HEK293 (cell line): Measurements from ENCODE around the gene AGO3.

Experiments used
- CTCF ChIA-PET: fragments of 350-600 bp; formaldehyde crosslinking; extraction: SDS; loops from one replicate; lab custom pipeline; 2021; ENCODE audit warnings: antibody characterized with exemption; lab: Yijun Ruan, JAX
- POLR2A ChIA-PET: fragments of 300-600 bp; formaldehyde crosslinking; extraction: SDS; loops from one replicate; lab custom pipeline; 2020; ENCODE audit warnings: antibody characterized with exemption, inconsistent platforms; lab: Yijun Ruan, JAX
- H3K27ac ChIP-seq: fragments of 200-500 bp; sonication (Bioruptor generic); 2 replicates; pipeline ENCODE4 v1.5.1; 2014; ENCODE audit warnings: low read depth, low read length, control low read depth, inconsistent platforms; ENCODE audit errors: extremely low read depth
- H3K36me3 ChIP-seq, 2 experiments: fragments of 200-500 bp in 1 of 2; sonication (Bioruptor generic) in 1 of 2; 1 replicate in 1 of 2; 2 replicates in 1 of 2; pipeline ENCODE4 v1.5.1; 2014 to 2017; ENCODE audit warnings: inconsistent platforms in 2 of 2, low read length in 2 of 2; ENCODE audit not compliant: control insufficient read depth in 2 of 2, insufficient read depth in 1 of 2
- H3K4me1 ChIP-seq: fragments of 200-500 bp; sonication (Bioruptor generic); 2 replicates; pipeline ENCODE4 v1.5.1; 2014; ENCODE audit warnings: mild to moderate bottlenecking, low read length, inconsistent platforms; ENCODE audit not compliant: control insufficient read depth, insufficient read depth
- H3K4me3 ChIP-seq: 2 replicates; pipeline ENCODE4 v1.5.1; 2011; ENCODE audit warnings: low read depth, mild to moderate bottlenecking, control low read depth, low read length, moderate library complexity
- H3K9me3 ChIP-seq: fragments of 200-500 bp; sonication (Bioruptor generic); 2 replicates; pipeline ENCODE4 v1.5.1; 2014; ENCODE audit warnings: low read depth, low read length, inconsistent platforms; ENCODE audit not compliant: control insufficient read depth, insufficient read depth
- BCL11A ChIP-seq: fragments of 450-650 bp; formaldehyde crosslinking; IDR thresholded peaks from 2 replicates; pipeline ENCODE4 v1.5.1; 2016; ENCODE audit warnings: low read depth, missing biosample characterization, missing genetic modification characterization
- EGR2 ChIP-seq: fragments of 450-650 bp; formaldehyde crosslinking; IDR thresholded peaks from 2 replicates; pipeline ENCODE4 v1.5.1; 2016; ENCODE audit warnings: low read depth, missing biosample characterization, missing genetic modification characterization
- GFI1B ChIP-seq: fragments of 450-650 bp; formaldehyde crosslinking; IDR thresholded peaks from 2 replicates; pipeline ENCODE4 v1.5.1; 2016; ENCODE audit warnings: missing biosample characterization, missing genetic modification characterization
- GLI2 ChIP-seq: fragments of 450-650 bp; formaldehyde crosslinking; IDR thresholded peaks from 2 replicates; pipeline ENCODE4; 2017; ENCODE audit warnings: missing biosample characterization, missing genetic modification characterization, low read depth, borderline replicate concordance
- IKZF3 ChIP-seq: fragments of 450-650 bp; IDR thresholded peaks from 2 replicates; pipeline ENCODE4 v1.5.0; 2018; ENCODE audit warnings: missing biosample characterization, mild to moderate bottlenecking, missing genetic modification characterization, moderate library complexity
- KLF9 ChIP-seq: fragments of 450-650 bp; formaldehyde crosslinking; IDR thresholded peaks from 2 replicates; pipeline ENCODE4 v1.5.1; 2016; ENCODE audit warnings: missing biosample characterization, missing genetic modification characterization, low read depth
- MZF1 ChIP-seq: fragments of 450-650 bp; formaldehyde crosslinking; IDR thresholded peaks from 2 replicates; pipeline ENCODE4 v1.5.1; 2017; ENCODE audit warnings: missing biosample characterization, missing genetic modification characterization, borderline replicate concordance
- SCRT2 ChIP-seq: fragments of 450-650 bp; formaldehyde crosslinking; IDR thresholded peaks from 2 replicates; pipeline ENCODE4 v1.5.1; 2016; ENCODE audit warnings: missing biosample characterization, missing genetic modification characterization
- SP7 ChIP-seq: fragments of 450-650 bp; formaldehyde crosslinking; IDR thresholded peaks from 2 replicates; pipeline ENCODE4 v1.5.1; 2016; ENCODE audit warnings: missing biosample characterization, missing genetic modification characterization
- ZBTB21 ChIP-seq: fragments of 450-650 bp; formaldehyde crosslinking; IDR thresholded peaks from 2 replicates; pipeline ENCODE4 v1.5.1; 2017; ENCODE audit warnings: missing biosample characterization, missing genetic modification characterization
- ZEB2 ChIP-seq: fragments of 450-650 bp; formaldehyde crosslinking; IDR thresholded peaks from 2 replicates; pipeline ENCODE4 v1.5.1; 2016; ENCODE audit warnings: missing biosample characterization, missing genetic modification characterization
- ZFHX2 ChIP-seq: fragments of 450-650 bp; formaldehyde crosslinking; conservative IDR thresholded peaks from 2 replicates; pipeline ENCODE4 v1.5.1; 2016; ENCODE audit warnings: missing biosample characterization, missing genetic modification characterization
- ZFP69B ChIP-seq: fragments of 450-650 bp; formaldehyde crosslinking; IDR thresholded peaks from 2 replicates; pipeline ENCODE4 v1.5.1; 2016; ENCODE audit warnings: missing biosample characterization, missing genetic modification characterization
- ZNF10 ChIP-seq: fragments of 450-650 bp; formaldehyde crosslinking; IDR thresholded peaks from 2 replicates; pipeline ENCODE4 v1.5.1; 2017; ENCODE audit warnings: missing biosample characterization, missing genetic modification characterization
- ZNF133 ChIP-seq: fragments of 450-650 bp; formaldehyde crosslinking; IDR thresholded peaks from 2 replicates; pipeline ENCODE4 v1.5.1; 2016; ENCODE audit warnings: missing biosample characterization, missing genetic modification characterization
- ZNF211 ChIP-seq: fragments of 450-650 bp; formaldehyde crosslinking; IDR thresholded peaks from 2 replicates; pipeline ENCODE4 v1.5.1; 2016; ENCODE audit warnings: low read depth, missing biosample characterization, missing genetic modification characterization
- ZNF292 ChIP-seq: fragments of 450-650 bp; formaldehyde crosslinking; IDR thresholded peaks from 2 replicates; pipeline ENCODE4 v1.5.1; 2016; ENCODE audit warnings: low read depth, missing biosample characterization, missing genetic modification characterization, borderline replicate concordance
- ZNF37A ChIP-seq: fragments of 450-650 bp; IDR thresholded peaks from 2 replicates; pipeline ENCODE4 v1.5.1; 2018; ENCODE audit warnings: missing biosample characterization, missing genetic modification characterization
- ZNF398 ChIP-seq: fragments of 450-650 bp; formaldehyde crosslinking; IDR thresholded peaks from 2 replicates; pipeline ENCODE4 v1.5.1; 2017; ENCODE audit warnings: missing biosample characterization, missing genetic modification characterization
- ZNF404 ChIP-seq: fragments of 450-650 bp; formaldehyde crosslinking; IDR thresholded peaks from 2 replicates; pipeline ENCODE4 v1.5.1; 2017; ENCODE audit warnings: missing biosample characterization, missing genetic modification characterization
- ZNF488 ChIP-seq: fragments of 450-650 bp; formaldehyde crosslinking; IDR thresholded peaks from 2 replicates; pipeline ENCODE4 v1.5.1; 2016; ENCODE audit warnings: missing biosample characterization, missing genetic modification characterization
- ZNF560 ChIP-seq: fragments of 450-650 bp; formaldehyde crosslinking; IDR thresholded peaks from 2 replicates; pipeline ENCODE4 v1.5.1; 2017; ENCODE audit warnings: missing biosample characterization, missing genetic modification characterization, borderline replicate concordance
- ZNF610 ChIP-seq: fragments of 450-650 bp; formaldehyde crosslinking; IDR thresholded peaks from 2 replicates; pipeline ENCODE4 v1.5.1; 2016; ENCODE audit warnings: missing biosample characterization, missing genetic modification characterization, borderline replicate concordance
- ZNF624 ChIP-seq: fragments of 450-650 bp; formaldehyde crosslinking; IDR thresholded peaks from 2 replicates; pipeline ENCODE4 v1.5.1; 2017; ENCODE audit warnings: missing biosample characterization, missing genetic modification characterization
- ZNF654 ChIP-seq: fragments of 450-650 bp; formaldehyde crosslinking; IDR thresholded peaks from 2 replicates; pipeline ENCODE4 v1.5.1; 2016; ENCODE audit warnings: low read depth, missing biosample characterization, missing genetic modification characterization
- ZNF658 ChIP-seq: fragments of 450-650 bp; formaldehyde crosslinking; IDR thresholded peaks from 2 replicates; pipeline ENCODE4; 2016; ENCODE audit warnings: missing biosample characterization, missing genetic modification characterization
- ZNF707 ChIP-seq: fragments of 450-650 bp; formaldehyde crosslinking; IDR thresholded peaks from 2 replicates; pipeline ENCODE4 v1.5.1; 2016; ENCODE audit warnings: missing biosample characterization, missing genetic modification characterization
- ZSCAN23 ChIP-seq: fragments of 450-650 bp; formaldehyde crosslinking; IDR thresholded peaks from 2 replicates; pipeline ENCODE4 v1.5.1; 2016; ENCODE audit warnings: missing biosample characterization, missing genetic modification characterization
- ZSCAN30 ChIP-seq: fragments of 450-650 bp; IDR thresholded peaks from 2 replicates; pipeline ENCODE4 v1.5.1; 2018; ENCODE audit warnings: missing biosample characterization, mild to moderate bottlenecking, missing genetic modification characterization, moderate library complexity
- ZSCAN5A ChIP-seq: fragments of 450-650 bp; formaldehyde crosslinking; IDR thresholded peaks from 2 replicates; pipeline ENCODE4 v1.5.1; 2016; ENCODE audit warnings: missing biosample characterization, missing genetic modification characterization
- ZXDB ChIP-seq: fragments of 450-650 bp; formaldehyde crosslinking; IDR thresholded peaks from 2 replicates; pipeline ENCODE4 v1.5.1; 2016; ENCODE audit warnings: missing biosample characterization, missing genetic modification characterization
- TF ChIP-seq, protein P1 (sequence below): fragments of 450-650 bp; formaldehyde crosslinking; IDR thresholded peaks from 2 replicates; pipeline ENCODE4 v1.5.1; 2016; ENCODE audit warnings: missing biosample characterization, missing genetic modification characterization
- TF ChIP-seq, protein P2 (sequence below): fragments of 450-650 bp; formaldehyde crosslinking; IDR thresholded peaks from 2 replicates; pipeline ENCODE4 v1.5.1; 2016; ENCODE audit warnings: missing biosample characterization, missing genetic modification characterization

The AGO3 gene

GRCh38 chr1:36099681-36100341 is 168.9 kb downstream of the AGO3 start:
- no peaks in the 10 kb centered on the region for H3K9me3 ChIP-seq
- peak; percentile 93 for TF ChIP-seq ZNF654
- TF ChIP-seq ZSCAN30 (tag by site-specific recombination): 0 out of 2 replicates have a peak, but pooled peaks have one; percentile 25
- no peak for TF ChIP-seq ZNF37A
- TF ChIP-seq ZNF658: no peak
- TF ChIP-seq ZNF488 (tag by site-specific recombination): no peak
- TF ChIP-seq ZSCAN5A: no peak
- TF ChIP-seq ZNF133 (tag by site-specific recombination): no peak
- no peak for TF ChIP-seq ZNF404
- no peak for TF ChIP-seq ZNF624 (tag by site-specific recombination)
- no peak for TF ChIP-seq GFI1B (tag by site-specific recombination)
- TF ChIP-seq ZFP69B (tag by site-specific recombination): no peak
- 0 out of 2 replicates have a peak, but pooled peaks have one; percentile 10 for TF ChIP-seq BCL11A (tag by site-specific recombination)
- no peak for TF ChIP-seq ZSCAN23 (tag by site-specific recombination)
- TF ChIP-seq ZEB2 (tag by site-specific recombination): 0 out of 2 replicates have a peak, but pooled peaks have one; percentile 22
- no peak for TF ChIP-seq ZNF292 (tag by site-specific recombination)
- no peak for TF ChIP-seq ZNF560
- TF ChIP-seq SCRT2 (tag by site-specific recombination): peak; percentile 58; the same call in 1 of the 2 replicates
- TF ChIP-seq, protein P1, sequence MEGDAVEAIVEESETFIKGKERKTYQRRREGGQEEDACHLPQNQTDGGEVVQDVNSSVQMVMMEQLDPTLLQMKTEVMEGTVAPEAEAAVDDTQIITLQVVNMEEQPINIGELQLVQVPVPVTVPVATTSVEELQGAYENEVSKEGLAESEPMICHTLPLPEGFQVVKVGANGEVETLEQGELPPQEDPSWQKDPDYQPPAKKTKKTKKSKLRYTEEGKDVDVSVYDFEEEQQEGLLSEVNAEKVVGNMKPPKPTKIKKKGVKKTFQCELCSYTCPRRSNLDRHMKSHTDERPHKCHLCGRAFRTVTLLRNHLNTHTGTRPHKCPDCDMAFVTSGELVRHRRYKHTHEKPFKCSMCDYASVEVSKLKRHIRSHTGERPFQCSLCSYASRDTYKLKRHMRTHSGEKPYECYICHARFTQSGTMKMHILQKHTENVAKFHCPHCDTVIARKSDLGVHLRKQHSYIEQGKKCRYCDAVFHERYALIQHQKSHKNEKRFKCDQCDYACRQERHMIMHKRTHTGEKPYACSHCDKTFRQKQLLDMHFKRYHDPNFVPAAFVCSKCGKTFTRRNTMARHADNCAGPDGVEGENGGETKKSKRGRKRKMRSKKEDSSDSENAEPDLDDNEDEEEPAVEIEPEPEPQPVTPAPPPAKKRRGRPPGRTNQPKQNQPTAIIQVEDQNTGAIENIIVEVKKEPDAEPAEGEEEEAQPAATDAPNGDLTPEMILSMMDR (tag by site-specific recombination): peak; percentile 85
- TF ChIP-seq, protein P2, sequence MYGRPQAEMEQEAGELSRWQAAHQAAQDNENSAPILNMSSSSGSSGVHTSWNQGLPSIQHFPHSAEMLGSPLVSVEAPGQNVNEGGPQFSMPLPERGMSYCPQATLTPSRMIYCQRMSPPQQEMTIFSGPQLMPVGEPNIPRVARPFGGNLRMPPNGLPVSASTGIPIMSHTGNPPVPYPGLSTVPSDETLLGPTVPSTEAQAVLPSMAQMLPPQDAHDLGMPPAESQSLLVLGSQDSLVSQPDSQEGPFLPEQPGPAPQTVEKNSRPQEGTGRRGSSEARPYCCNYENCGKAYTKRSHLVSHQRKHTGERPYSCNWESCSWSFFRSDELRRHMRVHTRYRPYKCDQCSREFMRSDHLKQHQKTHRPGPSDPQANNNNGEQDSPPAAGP: peak; percentile 37; the same call in 1 of the 2 replicates
- TF ChIP-seq SP7 (tag by site-specific recombination): 0 out of 2 replicates have a peak, but pooled peaks have one; percentile 32
- peak; percentile 90 for TF ChIP-seq IKZF3
- no peak for TF ChIP-seq ZNF610 (tag by site-specific recombination)
- no peak for TF ChIP-seq ZNF211 (tag by site-specific recombination)
- TF ChIP-seq ZNF10 (tag by site-specific recombination): no peak
- 0 out of 2 replicates have a peak, but pooled peaks have one; percentile 32 for TF ChIP-seq ZXDB (tag by site-specific recombination)
- no peak for TF ChIP-seq MZF1 (tag by site-specific recombination)
- TF ChIP-seq ZNF707 (tag by site-specific recombination): no peak
- no peak for TF ChIP-seq ZBTB21 (tag by site-specific recombination)
- no peak for TF ChIP-seq EGR2 (tag by site-specific recombination)
- TF ChIP-seq KLF9 (tag by site-specific recombination): peak; percentile 52
- no peak for TF ChIP-seq GLI2 (tag by site-specific recombination)
- TF ChIP-seq ZNF398 (tag by site-specific recombination): no peak
- TF ChIP-seq ZFHX2 (tag by site-specific recombination): peak; percentile 16; the same call in 1 of the 2 replicates

More at GRCh38 chr1:36099681-36100341, 168.9 kb downstream of the AGO3 start:
- no peaks in the 10 kb centered on the region for H3K4me1 ChIP-seq
- CTCF ChIA-PET: interaction anchor here (0.6 to 11.1 kb wide), 18 partner anchors 9 to 494 kb away, joined by 3 to 156 read pairs (median 5); partner anchors contain the start of gene TRAPPC3
- H3K36me3 ChIP-seq: peaks cover 0 to 22% of the 10 kb centered on the region in 2 experiments; a peak in 1 of 3 replicates
- H3K27ac ChIP-seq: no peak overlapping the region
- H3K4me3 ChIP-seq: no peak overlapping the region
- POLR2A ChIA-PET: no interaction called here
